22Rv1 (cell line): ENCODE measurements around the gene UBASH3A.

Experiments
- H3K27ac ChIP-seq: fragments of 450-650 bp; 2 replicates; pipeline ENCODE4 v1.5.1; 2017
- CTCF ChIP-seq: fragments of 450-650 bp; IDR thresholded peaks from 2 replicates; pipeline ENCODE4 v1.5.1; 2017; ENCODE audit warnings: mild to moderate bottlenecking
- ZFX ChIP-seq: fragments of 450-650 bp; IDR thresholded peaks from 2 replicates; pipeline ENCODE4 v1.6.1; 2017; ENCODE audit warnings: antibody characterized with exemption, borderline replicate concordance

UBASH3A gene

GRCh38 chr21:42431196-42431595, 27.5 kb downstream of the UBASH3A start:
- no peak overlapping the region for H3K27ac ChIP-seq
- TF ChIP-seq ZFX = no peak

DNA sequence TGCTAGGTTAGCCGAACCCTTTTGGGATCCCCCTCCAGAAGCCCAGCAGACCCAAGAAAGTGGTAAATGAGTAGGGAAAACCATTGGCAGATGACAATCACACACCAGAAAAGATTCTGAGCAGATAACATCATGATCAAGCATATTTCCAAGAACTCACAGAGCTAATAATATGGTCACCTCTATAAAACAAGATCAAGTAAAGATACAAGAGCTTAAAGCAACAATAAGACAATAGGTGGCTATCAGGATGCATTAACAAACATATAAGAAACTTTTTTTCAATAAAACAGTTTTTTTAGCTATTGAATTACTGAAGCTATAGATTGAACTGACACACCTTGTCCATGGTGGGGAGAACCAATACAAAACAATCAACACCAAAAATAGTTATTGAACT, 29.0 kb downstream of the UBASH3A start:
- no peak overlapping the region for H3K27ac ChIP-seq
- TF ChIP-seq CTCF (no peak), ZFX (no peak)

DNA sequence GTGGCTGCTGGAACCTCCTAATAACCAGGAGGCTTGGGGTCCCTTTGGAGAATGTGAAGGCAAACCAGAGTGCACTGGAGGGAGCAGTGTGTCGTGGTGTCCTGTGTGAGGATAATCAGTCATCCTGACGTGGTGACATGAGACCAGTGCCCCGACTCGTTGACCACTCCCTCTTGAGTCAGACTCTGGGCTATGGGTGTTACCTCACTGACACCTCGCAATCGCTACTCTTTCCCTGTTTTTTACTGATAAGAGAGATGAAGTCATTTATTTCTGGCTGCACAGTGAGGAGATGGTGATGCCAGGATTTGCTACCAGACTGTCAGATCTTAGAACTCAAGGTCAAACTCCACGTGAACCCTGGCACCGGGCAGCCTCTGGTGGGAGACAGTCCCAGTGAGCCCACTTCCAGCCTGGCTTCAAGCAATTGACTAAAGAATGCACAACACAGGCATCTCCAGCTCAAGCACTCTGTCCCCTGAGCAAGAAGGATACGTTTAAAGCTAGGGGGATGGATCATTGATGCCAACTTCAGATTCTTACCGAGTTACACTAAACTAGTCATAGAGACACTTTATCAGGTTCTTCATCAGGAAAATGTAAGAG, 30.3 kb downstream of the UBASH3A start:
- no peak overlapping the region for H3K27ac ChIP-seq
- TF ChIP-seq ZFX (no peak), CTCF (no peak)

DNA sequence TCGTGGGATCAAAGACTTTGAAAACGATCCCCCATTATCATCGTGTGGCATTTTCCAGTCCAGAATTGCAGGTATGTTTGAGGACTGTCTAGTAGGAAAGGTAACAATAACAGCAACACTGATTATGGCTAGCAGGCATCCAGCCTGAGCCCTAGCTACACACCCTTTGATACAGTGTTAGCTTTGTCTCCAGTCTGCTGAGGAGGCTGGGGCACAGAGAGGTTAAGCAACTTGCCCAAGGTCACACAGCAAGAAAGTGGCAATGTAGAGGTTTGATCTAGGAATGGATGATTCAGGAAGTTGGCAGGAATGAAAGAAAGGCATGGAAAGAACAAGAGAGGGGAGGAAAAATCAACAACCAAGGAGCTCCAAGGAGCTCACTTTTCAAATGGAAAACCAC, 31.2 kb downstream of the UBASH3A start:
- TF ChIP-seq CTCF = no peak
- no peak for TF ChIP-seq ZFX
- no peak overlapping the region for H3K27ac ChIP-seq

- TF ChIP-seq ZFX (no peak), CTCF (no peak)
- H3K27ac ChIP-seq = no peak overlapping the region
Observed at GRCh38 chr21:42435401-42435800, 31.7 kb downstream of the UBASH3A start.

- no peak overlapping the region for H3K27ac ChIP-seq
- TF ChIP-seq CTCF = no peak
- TF ChIP-seq ZFX = no peak
Observed at GRCh38 chr21:42435833-42436232, 32.1 kb downstream of the UBASH3A start.

DNA sequence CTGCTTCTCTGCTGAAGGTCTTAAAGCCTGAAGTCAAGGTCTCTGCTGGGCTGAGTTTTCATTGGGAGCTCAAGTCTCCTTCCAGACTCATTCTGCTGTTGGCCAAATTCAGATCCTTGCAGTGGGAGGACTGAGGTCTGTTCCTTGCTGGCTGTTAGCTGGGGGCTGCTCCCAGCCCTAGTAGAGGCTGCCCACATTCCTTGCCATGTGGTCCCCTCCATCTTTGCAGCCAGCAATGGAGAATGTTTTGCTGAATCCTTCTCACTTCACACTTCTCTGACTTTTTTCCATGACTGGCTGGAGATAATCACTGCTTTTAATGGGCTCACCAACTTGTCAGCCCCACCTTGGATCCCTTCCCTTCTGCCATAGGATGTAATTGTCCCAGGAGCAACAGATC, 33.2 kb downstream of the UBASH3A start:
- H3K27ac ChIP-seq = no peak overlapping the region
- TF ChIP-seq ZFX (no peak), CTCF (no peak)

- no peak for TF ChIP-seq CTCF
- no peak for TF ChIP-seq ZFX
Observed at GRCh38 chr21:42437786-42438185, 34.1 kb downstream of the UBASH3A start.

More at GRCh38 chr21:42437786-42438185, 34.1 kb downstream of the UBASH3A start:
- no peak overlapping the region for H3K27ac ChIP-seq
